HG03159 (cell line): ENCODE results near the gene UACA.
"Not testable (repeated sequence)": the region's sequence is repeated elsewhere in the genome, so short reads cannot be mapped to it uniquely, and the experiment has no call there.

Experiments used
- ATAC-seq: cut with Tn5 transposase; IDR thresholded peaks from one replicate; pipeline ENCODE4 v1.9.1; 2021; ENCODE audit warnings: mild to moderate bottlenecking, moderate library complexity; ENCODE audit not compliant: unreplicated experiment

The UACA gene

DNA sequence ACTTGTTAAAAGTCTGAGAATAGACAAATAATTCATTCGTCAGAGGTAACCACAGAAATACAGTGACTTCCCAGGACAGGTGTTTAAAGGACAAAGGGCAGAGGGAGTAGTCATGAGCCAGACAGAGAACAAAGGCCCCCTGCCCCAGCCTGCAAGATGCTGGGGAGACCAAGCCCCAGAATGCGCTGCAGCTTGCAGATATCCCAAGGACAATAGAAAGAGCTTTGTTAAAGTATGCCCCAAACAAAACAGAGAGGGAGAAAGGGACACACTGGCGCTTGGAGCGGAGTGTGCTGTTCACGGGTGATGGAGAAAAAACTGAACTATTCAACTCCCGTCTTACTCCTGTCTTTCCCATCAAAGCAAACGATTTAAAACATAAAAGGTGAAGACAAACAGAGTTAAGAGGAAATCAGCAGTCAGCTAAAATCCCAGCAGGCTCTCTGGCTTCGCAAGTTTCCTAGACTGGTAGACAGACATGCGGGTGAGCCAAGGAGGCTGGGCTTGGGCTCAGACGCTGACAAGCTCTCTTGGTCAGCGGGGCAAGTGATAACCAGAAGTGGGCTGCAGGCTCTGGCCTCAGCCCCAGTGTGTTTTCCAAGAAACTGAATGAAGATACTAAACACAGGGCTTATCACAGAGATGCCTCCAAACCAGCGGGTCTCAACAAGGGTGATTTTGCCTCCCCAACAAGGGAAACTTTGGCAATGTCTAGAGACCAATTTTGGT lies 130.1 kb downstream of the UACA start:
- no peak for ATAC-seq

DNA sequence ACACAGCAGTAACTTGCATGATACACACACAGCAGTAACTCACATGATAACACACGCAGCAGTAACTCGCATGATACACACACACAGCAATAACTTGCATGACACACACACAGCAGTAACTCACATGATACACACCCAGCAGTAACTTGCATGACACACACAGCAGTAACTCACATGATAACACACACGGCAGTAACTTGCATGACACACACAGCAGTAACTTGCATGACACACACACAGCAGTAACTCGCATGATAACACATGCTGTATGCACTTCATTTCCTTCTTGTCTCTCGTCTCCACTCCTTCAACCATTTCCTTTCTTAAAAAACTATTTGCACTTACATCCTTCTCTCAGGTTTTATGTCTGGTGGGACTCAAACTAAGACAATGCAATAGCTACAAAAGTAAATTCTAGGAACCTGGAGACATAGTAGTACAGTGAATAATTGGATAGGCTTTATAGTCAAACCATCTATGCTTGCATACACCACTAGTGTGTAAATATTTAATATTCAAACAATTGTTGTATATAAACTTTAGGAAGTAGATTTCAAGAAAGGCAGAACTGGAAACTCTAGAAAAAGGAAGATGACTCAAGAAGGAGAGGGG lies 130.8 kb downstream of the UACA start:
- ATAC-seq = no peak

DNA sequence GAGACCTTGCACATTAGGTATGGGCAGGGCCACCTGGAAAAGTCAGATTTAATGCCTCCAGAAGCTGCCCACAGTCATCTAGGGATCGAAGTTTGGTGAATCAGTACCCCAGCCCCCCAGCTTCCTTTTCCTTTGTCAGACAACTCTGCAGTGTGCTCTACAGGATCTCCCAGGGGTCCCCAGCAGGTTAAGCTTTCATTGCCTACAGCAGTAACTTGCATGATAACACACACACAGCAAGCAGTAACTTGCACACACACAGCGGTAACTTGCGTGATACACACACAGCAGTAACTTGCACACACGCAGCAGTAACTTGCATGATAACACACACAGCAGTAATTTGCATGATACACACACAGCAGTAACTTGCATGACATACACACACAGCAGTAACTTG lies 131.3 kb downstream of the UACA start:
- ATAC-seq = no peak

DNA sequence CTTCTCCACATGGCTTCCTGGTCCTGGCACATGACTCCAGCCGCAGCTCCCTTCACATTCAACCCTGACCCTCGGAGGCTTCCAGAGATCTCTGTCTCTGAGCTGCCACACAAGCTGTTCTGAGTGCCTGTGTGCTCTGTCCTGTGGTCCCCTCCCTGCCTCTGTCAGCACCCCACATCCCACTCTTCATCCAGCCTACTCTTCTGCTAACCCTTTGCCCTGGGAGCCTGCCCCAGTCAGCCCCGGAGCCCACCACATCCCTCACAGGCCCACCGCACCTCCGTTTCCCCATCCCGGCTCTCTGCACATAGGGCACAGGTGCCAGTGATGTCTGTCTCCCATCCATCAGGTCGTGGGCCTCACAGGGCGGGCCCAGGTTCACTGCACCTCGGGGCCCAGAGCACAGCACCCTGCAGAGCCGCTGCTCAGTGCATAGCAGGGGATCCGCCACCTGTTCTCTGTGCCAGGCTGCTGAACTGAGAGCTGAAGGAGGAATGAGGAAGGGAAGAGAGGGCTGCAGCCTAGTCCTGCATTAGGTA lies 133.6 kb downstream of the UACA start:
- no peak for ATAC-seq

DNA sequence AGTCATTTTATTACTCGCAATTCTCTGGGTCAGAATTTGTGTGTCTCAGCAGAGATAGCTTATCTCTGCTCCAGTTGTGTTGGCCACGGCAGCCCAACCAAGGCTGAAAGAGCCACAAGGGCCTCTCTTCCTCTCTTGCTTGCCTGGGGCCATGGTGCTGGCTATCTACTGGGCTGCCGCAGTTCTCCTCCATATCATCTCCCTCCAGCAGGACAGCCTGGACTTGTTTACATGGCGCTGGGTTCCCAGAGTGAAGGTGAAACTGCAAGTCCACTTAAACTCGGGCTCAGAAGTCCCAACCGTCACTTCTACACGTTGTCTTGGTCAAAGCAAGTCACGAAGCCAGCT lies 134.8 kb downstream of the UACA start:
- ATAC-seq = no peak

DNA sequence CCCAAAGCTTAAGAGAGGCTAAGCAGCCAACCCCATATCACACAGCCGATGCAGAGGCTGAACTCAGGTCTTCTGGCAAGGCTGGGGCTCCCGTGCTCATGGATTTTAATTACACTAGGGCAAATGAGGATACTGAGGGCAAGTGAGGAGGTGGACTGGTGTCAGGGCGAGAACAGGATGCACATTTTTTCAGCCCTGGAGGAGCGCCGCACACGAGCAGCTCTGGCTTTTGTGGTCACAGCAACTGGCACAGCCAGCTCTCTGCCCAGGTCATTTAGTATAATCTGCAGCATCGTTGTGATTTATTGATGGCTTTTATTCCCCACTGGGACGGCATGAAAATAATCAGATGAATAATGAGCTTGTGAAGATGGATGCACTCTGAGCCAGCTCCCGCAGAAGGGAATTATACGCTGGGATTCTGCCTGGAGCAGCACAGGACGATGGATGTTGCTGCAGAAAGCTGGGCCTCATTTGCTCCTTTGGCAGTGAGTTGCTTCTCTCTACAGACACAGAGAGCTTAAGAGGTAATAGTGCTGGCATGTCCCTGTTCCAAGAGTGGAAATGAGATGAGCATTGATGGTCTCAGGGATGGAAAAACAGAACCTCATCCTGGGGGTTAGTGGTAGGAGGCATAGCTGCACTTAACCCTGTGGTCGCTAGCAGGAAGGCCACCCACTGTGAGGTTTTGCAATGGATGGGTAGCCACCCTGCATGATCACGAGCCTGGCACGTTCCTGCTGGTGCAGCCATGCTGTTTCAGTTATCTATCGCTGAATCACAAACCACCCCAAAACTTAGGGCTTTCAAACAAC lies 135.4 kb downstream of the UACA start:
- ATAC-seq = no peak

DNA sequence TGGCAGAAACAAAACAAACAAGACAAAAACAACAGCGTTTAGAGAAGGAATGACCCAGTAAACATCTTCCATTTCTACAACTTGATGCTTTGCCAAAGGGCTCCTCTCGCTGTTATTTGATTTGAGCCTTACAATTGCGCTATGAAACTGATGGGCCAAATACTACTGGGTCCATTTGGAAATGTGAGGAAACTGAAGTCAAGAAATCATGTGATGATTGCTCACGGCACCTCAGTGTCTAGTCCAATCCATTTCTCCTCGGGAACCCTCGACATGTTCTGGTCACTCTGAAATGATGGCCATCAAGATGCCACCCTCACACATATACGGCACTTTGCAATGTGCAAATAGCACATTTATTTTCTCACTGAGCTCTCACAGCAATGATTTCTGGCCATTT lies 136.0 kb downstream of the UACA start:
- ATAC-seq = no peak

DNA sequence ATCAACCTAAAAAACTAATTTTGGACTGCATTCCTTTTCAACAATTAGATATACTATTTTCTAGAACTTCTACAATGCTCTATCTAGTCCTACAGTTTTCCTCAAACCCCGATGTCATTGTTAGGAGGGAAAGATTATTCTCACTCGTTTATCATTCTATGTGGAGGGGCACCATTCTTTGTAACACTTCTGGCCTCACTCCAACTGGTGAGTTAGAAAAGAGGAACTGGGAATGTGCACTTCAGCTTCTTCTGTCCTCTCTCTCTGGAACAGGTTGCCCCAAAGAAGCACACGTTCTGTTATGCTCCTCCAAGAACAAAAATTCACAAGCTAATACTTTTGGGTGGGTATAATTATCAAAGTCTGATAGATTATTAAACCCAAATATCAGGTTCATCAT lies 137.9 kb downstream of the UACA start:
- no peak for ATAC-seq

DNA sequence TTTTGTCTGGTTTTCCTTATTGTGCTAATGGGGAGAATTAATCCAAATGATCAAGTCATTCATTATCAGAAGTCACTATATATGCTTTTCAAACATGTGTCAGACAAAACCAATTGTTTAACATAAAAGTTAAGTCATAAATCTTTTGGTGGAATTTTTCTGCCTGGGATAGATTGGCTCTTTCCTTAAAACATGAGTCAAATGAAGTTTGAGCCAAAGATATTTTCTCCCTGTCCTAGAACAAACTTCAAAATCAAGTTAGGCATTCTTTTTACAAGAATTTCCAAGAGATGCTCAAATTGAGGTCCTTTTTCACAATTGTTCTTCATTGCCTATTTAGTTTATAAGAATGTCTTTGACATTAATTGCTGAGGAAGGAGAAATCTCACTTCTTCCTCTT lies 138.3 kb downstream of the UACA start:
- ATAC-seq = no peak

DNA sequence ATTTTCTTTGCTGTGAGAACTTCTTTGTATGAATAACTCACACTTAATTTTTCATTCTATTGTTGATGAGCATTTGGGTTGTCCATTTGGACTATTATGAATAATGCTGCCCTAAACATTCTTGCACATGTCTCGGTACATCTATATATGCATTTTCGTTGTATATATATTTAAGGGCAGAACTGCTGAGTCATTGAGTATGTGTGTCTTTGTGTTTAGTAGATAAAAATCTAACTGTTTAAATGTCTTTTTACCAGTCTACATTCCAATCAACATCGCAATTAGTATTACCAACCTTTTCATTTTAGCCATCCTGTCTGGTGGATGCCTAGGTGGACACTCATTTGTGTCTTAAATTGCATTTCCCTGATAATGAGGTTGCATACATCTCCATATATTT lies 144.4 kb downstream of the UACA start:
- ATAC-seq = no peak

DNA sequence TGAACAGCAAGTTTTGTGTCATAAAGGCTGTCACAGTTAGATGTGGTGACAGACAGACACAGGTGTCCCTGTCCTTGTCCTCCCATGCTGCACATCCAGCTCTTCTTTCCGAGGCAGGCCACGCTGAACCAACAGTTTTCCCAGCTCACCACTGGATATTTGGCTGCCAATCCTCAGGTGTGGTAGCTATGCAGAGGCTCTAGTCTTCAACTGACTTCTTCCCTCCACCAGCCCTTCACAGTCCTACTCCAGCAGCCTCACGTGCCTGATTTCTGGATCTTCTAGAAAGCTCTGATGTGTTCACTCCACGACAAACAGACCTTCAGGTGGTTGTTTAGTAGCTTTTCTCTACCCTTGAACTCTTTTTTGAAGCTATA lies 145.5 kb downstream of the UACA start:
- ATAC-seq = no peak

DNA sequence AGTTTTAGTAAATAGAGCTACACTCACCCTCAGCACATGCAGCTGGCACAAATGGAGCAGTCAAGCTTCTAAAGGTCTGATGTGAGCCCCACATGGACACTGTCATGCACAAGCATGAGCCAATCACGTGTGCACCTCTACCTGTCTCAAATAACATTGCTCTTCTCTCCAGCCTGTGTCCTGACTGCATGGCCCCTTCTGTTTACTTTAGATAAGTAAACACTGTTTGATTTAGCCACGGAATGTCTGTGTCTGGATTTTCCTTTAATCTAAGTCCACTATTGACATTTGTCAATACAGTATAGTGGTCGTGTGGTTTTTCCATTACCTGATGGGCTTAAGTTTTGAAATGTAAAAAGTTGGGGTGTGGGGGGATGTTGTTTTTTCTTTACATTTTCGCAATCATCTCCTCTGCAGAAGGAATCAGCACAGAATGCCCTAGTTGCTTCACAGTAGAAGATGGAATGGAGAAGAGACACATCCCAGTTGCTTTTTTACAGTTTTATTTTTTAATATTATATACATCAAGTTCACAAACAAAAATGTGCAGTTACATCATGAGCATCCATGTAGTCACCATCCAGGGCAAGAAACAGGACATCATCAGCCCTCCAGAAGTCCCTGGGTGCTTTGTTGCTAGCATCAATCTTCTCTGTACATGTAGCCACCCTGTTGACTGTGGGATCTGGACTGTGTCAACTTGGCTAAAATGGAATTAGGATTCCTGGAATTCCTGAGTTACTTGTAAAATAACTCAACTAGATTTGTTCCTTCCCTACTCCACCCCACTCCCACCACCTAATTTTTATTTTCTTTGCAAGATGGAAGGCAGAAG lies 146.1 kb downstream of the UACA start:
- ATAC-seq = no peak

DNA sequence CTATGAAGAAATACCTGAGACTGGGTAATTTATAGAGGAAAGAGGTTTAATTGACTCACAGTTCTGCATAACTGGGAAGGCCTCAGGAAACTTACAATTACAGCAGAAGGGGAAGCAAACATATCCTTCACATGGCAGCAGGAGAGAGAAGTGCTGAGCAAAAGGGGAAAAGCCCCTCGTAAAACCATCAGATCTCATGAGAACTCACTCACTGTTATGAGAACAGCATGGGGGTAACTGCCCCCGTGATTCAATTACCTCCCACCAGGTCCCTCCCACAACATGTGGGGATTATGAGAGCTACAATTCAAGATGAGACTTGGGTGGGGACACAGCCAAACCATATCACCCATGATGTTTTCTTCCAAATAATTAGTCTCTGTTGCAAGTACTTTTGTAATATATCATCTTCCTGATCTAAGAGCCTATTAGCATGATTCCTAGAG lies 147.0 kb downstream of the UACA start:
- not testable (repeated sequence) for ATAC-seq

DNA sequence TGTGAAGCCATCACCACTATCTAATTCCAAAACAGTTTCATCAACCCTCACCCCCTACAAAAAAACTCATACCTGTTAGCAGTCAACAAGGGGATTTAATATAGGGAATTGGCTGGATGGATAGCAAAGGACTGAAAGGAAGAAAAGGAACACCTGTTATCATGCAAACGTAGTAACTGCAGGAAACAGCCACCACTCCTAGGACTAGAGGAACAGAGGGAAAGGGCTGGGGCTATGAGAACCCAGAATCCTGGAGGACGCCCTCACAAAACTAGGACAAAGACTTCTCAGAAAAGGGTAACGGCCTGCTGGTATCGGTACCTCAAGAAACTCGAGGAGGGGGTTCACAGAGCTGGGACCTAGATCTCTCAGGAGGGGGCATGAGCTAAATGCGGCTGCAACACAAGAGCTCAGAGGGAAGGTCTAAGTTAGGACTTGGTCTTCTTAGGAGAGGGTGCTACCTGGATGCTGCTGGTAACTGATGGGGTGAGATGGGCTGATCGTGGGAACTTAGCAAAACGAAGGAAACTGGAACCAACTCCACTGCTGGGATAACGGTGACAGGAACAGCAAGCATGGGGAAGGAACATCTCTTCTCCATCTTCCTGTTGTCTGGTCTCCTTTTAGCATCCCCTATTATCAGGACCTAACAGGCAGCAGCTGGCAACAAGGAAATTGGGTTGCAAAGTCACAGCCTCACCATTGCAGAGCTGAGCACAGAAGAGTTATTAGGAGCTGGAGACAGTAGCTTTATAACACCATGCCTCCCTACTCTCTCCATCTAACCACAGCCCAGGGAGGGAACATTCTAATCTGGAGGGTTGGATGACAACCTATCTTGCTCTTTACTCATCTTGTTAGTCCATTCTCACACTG lies 147.7 kb downstream of the UACA start:
- ATAC-seq = no peak

DNA sequence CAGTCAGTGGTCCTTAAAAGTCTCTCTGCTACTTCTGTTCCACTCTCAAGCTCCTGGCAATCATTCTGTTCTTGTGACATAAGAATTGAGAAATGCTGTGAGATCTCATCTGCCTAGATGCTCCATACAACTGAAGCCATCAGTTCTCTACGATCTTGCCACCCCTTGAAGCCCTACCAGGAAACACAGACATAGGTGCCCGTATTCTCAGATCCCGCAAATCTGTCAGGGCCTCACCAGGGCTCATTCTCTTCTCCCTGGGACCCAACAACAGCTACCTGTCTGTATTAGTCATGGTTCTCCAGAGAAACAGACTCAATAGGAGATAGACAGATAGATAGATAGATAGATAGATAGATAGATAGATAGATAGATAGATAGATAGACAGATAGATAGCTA lies 149.1 kb downstream of the UACA start:
- ATAC-seq = no peak

DNA sequence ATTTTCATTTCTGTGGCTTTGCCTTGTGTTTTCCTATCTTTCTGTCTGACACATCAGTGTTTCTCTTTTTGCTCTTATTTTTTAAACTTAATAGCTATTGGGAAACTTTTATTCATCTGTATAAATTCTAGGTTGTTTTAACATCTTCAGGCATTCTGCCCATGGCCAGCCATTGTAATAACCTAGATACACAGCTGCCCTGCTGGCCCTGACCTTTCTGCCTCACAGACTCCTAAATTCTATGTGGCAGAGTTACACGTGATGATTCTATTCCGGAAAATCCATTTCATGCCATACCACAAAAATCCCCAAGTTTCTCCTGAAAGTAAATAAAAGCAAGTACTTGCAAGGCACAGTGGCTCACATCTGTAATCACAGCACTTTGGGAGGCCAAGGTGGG lies 150.1 kb downstream of the UACA start:
- ATAC-seq = no peak

DNA sequence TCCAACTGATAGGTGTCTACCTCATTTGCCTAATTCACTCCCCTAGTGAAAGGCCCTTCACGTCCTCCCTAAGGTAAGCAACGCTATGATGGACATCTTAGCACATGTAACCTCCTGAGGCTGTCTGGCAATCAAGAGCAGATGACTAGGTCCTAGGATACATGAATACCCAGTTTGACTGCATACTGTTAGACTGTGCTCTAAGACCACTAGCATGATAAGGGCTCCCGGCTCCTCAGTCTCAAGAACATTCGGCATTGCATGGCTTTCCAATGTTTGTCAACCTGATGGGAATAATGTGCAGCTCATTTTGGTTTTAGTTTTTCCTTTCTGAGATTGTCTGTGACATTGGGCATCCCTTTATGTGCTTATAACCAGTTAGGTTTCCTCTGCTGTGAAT lies 152.1 kb downstream of the UACA start:
- no peak for ATAC-seq

DNA sequence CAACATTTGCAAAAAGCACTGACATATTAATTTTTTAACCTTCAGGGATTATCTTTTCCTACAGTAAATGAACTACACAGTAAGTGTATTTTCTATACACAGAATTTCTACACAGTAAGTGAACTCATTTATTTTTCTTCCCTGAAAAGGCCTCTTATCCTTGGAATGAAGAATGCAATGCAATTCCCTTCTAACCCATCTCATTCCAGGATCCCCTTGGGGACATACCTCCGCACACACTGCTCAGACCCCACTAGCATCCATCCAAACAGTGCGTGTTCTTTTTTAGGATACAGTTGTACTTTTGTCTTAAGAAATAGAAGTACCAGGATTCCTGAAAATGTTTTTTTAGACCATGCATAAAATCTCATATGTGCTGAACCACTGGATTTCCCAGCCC lies 152.8 kb downstream of the UACA start:
- no peak for ATAC-seq

DNA sequence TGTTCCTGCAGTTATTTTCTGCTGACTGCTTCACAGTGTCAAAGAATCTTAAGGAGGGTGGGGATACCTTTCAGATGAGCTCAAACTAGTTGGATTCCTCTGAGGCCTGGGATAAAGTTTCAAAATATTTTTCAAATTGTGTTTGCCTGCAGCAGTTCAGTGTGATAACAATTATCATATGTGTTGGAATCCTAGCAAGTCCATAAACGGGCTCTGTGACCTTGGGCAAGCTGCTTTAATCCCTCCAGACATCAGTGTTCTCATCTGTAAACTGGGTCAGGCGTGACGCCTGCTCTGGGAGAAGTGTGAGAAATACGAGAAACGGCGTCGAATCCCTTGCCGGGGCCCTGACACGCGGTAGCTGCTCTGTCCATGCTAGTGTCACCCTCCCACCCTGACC lies 153.5 kb downstream of the UACA start:
- no peak for ATAC-seq

DNA sequence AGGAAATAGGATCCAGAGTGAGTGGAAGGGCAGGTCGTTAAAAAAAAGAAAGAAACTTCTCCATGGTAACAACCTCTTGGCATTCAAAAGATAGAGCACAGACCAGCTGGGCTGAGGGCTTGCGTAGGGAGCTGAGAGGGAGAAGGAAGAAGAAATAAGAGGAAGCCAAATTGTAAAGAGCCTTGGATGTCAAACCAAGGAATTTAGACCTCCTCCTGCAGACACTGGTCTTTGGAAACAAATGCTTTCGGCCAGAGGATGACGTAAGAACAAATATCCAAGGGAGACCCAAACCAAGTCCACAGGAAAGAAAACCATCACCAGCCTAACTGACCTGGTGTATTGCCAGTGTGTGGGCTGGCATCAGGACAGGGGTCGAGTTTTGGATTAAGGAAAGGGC lies 155.2 kb downstream of the UACA start:
- ATAC-seq = no peak
